Measurements from ENCODE around the gene INPP4A.
A peak's percentile ranks its signal among the peaks of the same experiment; 100 is the strongest.

The INPP4A gene

DNA sequence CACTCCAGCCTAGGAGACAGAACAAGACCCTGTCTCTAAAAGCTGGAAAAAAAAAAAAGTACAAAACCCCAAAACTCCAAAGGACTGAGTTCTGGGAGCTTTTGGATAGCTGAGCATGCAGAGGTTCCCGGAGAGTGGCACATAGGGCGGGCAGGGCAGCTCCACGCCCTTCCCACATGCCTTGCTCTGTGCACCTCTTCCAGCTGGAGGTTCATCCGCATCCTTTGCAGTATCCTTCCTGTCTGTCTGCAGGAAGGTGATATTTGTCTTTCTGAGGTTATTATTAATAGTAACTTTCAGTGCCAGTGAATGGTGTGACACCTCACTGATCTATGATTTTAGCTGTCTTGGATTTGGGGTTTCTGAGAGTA, 70.2 kb downstream of the INPP4A start:
- DNase-seq (ENCODE audit: low spot score): no peak

DNA sequence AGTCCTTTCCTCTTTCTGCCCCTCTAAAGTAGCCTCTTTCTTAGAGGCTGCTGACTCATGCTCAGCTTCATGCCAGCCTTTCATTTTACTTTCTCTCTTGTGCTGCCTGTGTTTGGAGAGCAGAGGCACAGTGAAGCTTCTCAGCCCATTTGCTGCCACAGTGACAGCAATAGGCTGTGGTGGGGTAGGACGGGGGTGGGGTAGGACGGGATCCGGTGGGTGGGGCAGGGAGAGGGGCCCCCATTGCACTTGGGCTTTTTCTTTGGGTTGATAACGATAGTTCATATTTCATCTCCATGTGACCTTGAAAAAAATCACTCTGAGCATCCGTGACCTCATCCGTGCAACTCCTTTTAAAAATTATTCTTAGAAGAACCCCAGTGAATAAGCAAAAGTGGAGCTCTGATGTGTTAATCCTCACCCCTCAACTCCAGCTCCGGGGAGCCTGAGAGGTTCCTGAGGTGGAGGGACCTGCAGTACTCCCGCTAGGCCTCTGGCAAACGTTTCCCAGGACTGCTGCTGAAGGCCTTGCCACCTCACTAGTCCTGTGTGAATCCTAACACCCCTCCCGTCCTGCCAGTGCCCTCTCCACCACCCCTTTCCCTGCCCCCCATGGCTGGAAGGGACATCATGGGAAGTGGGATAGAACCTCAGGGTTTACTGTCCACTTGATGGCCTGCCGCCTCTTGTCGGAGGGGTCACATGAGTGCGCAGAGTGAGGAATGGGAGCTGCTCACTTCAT, 70.8 kb downstream of the INPP4A start:
- DNase-seq (ENCODE audit: low spot score): peak; percentile 67

- DNase-seq (ENCODE audit: low spot score): no peak
Observed at GRCh38 chr2:98516571-98516970, 71.9 kb downstream of the INPP4A start.

DNA sequence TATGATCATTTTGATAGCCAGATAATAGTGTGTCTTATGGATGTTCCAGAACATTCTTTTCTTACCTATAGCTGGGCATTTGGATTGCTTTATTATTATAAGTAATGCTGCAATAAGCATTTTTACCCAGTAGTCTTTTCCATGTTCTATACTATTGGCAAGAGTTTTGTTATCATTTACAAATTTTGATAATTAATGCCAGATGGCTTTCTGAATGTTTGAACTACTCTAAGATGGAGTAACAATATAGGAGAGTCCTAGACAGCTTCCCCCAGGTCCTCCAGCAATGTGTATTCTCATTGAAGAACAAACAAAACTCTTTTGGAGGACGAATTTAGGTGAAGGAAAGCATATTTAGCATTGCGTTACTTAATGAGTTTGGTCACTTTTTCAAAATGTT, 73.0 kb downstream of the INPP4A start:
- DNase-seq (ENCODE audit: low spot score): no peak

DNA sequence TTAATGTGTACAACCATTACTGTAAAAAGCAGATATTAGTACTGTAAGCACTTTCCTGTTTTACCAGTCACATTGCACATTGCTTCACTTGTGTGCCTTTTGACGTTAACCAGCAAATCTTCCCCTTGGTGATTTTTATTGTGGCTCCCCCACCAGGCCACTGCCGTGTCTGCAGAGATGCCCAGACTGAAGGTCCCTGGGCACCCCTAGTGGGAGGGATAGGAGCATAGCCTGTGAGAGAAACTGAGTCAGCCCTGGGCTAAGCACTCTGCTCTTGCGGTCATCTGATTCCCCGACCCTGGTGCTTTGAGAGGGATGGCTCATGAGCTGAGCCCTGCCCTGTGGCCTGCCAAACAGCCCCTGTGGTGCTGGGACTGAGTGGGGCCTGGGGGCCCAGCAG, 73.4 kb downstream of the INPP4A start:
- peak; percentile 63 for DNase-seq (ENCODE audit: low spot score)

DNA sequence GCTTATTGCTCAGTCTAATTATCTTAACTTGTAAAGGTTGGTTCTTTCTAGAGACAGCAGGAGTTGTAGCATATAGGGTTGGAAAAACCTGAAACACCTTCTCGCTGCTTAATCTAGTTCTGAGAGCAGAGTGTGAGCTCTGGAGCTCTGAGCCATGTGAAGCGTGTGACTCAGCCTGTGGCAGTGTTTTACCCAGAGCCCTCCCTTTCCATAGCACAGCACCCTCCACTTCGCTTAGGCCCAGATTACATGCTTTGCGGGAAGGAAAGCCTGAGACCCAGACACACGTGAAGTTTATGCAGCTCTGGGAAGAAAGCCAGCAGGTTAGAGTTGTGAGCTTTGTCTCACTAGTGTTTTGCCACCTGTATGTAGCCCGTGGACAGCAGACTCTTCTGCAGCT, 74.5 kb downstream of the INPP4A start:
- DNase-seq (ENCODE audit: low spot score): no peak

- DNase-seq (ENCODE audit: low spot score): no peak
Observed at GRCh38 chr2:98519851-98520250, 75.2 kb downstream of the INPP4A start.

GRCh38 chr2:98520806-98521205, 76.1 kb downstream of the INPP4A start:
- DNase-seq (ENCODE audit: low spot score): no peak

DNA sequence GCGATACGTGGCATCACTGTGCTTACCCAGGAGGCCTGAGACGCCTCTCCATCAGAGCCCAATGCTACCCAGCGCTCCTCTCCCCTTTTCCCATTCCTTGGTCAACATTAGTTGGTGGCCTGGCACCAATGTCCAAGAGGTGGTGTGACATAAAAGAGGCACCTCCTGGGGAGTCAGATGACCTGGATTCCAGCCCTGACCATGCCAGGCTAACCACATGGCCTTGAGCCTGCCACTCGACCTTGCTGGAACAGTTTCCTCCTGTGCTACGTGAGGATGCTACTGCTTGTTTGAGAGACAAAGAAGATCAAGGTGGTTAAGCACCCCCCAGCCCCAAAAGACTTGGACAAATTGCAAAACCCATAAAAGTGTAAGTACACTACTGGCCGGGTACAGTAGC, 76.6 kb downstream of the INPP4A start:
- DNase-seq (ENCODE audit: low spot score): no peak

- no peak for DNase-seq (ENCODE audit: low spot score)
Observed at GRCh38 chr2:98522854-98523253, 78.2 kb downstream of the INPP4A start.

DNA sequence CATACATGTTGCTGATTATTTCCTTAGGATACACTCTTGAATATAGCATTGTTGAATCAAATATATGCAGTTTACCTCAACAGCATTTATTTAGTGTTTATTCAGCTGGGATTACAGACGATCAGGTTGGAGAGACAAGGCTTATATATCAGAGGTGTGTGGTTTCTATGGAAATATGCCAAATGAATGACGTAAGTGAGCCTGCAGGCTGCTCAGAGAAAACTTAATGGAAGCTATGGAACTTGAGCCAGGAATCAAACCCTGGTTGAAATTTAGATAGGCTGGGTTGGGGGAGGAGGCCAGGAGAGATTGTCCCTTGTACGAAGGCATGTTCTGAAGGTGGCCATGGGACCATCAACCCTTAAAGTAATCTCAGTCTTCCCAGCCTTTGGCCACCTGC, 79.5 kb downstream of the INPP4A start:
- DNase-seq (ENCODE audit: low spot score): no peak

DNA sequence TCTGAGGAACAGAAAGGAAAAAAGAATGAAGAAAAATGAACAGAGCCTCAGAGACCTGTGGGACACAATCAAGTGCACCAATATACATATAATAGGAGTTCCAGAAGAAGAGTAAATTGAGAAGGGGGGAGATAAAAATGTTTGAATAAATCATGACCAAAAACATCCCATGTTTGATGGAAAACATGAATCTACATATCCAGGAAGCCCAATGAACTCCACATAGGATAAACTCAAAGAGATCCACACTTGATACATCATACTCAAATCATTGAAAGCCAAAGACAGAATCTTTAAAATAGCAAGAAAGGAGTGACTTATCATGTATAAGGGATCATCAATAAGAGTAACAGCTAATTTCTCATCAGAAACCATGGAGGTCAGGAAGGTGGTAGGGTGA, 83.7 kb downstream of the INPP4A start:
- no peak for DNase-seq (ENCODE audit: low spot score)

- no peak for DNase-seq (ENCODE audit: low spot score)
Observed at GRCh38 chr2:98530114-98530513, 85.5 kb downstream of the INPP4A start.

DNA sequence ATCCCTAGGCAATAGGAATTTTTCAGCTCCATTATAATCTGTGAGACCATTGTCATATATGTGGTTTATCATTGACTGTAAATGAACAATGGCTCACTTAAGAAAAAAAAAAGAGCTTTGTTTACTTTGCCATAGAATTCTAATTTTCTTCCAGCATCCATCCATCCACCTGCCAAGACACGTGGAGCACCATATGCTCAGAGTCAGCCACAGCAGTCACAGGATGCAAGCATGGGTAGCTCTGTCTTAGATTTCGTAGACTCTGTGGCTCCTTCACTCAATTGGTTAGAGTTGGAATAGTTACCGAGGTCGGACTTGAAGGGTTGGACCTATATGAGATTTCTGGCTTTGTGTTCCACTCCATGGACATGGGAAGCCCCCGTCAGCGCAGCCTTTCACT, 88.1 kb downstream of the INPP4A start:
- DNase-seq (ENCODE audit: low spot score): no peak

DNA sequence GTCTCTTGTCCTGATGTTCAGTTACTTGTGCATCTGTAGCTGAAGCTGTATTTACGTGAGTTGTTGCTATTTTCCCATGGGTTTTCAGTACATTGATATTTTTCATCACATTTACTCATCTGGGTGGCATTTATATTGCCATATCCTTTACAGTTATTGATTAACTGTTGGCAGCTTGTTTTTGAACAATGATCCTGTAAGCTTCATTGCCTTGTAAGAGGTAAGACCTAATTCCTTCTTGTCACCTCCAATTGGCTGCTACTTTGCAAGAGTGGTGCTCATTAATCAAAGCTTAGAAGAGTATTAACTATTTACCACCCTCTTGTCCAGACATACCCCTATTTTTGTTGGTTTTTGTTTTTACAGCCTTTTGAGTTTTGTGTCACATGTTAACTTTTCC, 88.9 kb downstream of the INPP4A start:
- no peak for DNase-seq (ENCODE audit: low spot score)

DNA sequence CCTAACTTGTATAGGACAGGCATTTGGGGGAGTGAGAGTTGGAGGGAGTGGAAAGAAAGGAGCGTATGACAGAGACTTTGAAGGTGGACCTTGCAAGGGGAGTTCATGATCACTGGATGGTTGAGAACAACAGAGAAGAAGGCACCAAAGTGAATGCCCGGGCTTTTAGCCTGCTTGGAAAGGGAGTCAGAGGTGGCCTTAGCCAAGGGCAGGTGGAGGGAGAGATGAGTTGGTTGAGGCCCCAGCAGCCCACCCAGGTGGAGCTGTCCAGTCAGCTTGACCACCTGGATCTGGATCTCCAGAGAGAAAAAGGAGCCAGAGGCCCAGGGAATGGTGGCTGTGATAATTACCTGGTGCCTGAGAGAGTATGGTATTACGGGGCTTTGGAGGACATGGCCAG, 90.1 kb downstream of the INPP4A start:
- no peak for DNase-seq (ENCODE audit: low spot score)

GRCh38 chr2:98535971-98536677, 91.5 kb downstream of the INPP4A start:
- DNase-seq (ENCODE audit: low spot score): no peak

DNA sequence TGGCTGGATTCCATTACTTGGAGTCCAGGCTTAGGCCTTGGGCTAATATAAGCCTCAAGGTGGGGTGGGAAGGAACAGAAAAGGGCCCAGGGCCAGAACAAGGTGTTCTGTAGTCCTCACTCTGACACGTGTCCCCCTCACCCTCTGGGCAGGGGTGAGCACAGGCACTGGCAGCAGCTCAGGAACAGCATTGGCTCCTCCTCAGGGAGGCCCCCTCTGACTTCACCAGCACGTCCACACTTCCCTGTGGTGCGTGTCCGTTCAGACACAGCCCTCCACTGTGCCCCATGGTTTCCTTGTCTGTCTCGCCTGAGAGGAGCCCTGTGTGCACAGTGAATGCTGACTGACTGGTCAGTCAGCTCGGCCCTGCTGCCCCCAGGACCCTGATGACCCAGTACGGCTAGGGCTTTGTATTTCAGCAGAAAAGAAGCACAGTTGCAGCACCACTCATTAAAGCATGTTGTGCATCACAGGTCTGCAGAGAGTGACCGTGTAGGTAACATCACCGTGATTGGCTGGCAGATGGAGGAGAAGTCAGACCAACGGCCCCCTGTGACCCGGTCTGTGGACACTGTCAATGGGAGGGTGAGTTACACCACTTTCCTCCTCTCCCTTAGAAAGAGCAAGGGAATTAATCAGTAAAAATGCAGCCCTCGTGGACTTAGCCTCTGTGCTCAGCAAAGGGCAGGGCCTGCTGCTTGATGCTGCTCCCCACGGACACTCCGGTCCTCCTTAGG, 92.9 kb downstream of the INPP4A start:
- no peak for DNase-seq (ENCODE audit: low spot score)

- DNase-seq (ENCODE audit: low spot score): no peak
Observed at GRCh38 chr2:98538280-98539041, 93.8 kb downstream of the INPP4A start.

DNA sequence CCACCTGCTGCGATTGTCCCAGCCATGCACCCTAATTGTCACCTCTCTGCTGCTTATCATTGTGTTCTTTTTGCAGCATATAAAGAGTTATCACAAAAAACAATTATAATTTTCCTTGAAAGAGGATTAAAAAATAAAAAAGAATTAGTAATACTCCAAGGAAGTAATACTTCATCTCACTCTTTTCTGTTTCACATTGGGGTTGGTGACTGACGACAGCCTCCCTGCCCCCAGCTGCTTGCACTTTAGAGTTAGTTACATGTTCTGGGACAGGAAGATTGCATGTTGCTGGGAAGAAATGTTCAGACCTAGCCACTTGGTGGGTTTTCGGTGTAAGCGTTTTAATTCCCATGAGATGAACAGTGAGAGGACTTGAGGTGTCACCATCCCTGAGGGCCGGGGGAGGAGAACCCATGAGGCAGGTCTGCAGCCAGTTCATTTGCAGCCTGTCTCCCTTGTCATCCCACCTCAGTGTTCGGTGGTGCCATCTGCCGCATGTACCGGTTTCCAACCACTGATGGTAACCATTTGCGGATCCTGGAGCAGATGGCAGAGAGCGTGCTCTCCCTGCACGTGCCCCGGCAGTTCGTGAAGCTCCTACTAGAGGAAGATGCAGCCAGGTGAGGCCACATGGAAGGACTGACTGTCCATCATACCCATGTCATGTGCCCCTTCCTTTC, 94.5 kb downstream of the INPP4A start:
- DNase-seq (ENCODE audit: low spot score): no peak

DNA sequence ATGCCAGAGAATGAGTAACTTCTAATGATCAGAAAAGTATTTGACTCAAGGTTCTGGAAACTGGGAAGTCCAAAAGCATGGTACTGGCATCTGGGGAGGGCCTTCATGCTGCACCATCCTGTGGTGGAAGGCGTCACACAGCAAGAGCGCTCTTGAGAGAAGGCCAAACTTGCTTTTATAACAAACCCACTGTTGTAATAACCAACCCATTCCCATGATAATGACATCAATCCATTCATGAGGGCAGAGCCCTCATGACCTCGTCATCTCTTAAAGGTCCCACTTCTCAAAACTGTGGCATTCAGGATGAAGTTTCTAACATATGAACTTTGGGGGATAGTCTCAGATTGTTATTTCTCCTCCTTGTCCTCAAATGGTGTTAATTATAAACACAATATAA, 95.9 kb downstream of the INPP4A start:
- no peak for DNase-seq (ENCODE audit: low spot score)

- DNase-seq (ENCODE audit: low spot score): no peak
Observed at GRCh38 chr2:98541489-98541888, 96.8 kb downstream of the INPP4A start.
